ENCODE data around the gene SGPL1. TPM values are rescaled to one million over a fixed set of nuclear protein-coding genes. Genes with fewer than 3 reads are reported as not detected.

The SGPL1 gene
- total and polyA plus RNA-seq, 2 experiments from 2014 or later = 12.0 to 42.7 TPM

DNA sequence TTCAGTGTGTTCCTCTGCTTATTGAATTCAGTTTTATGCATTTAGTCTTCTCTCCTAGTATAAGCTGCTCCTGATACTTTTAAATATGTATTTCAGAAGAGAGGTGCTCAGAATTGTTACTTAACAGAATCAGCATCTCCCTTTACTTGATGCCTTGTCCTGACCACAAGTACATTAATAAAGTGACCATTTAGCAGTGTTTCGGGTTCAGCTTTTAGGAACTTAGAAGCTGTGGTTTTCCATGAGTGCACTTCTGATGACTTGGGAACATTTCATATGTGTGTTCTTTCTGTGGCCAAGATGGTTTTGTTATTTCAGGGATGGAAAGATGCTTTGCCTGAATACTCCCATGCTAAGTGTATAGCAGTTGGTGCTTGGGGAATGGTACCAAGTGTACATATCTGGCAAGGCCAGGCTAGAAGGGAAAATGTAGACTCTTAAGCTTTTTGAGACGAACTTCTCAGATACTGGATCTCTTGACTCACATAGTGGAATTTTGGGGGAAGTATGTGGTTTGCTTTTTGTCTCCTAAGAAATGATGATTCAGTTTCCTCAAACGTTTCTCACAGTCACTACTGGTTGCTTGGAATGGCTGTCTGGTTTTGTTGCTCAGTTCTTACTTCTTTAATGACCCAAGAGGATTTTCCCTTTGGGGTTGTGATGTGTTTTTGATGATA, 17.2 kb downstream of the SGPL1 start:
- Histone ChIP-seq H3K27me3 (ENCODE audit: insufficient read depth) (no peaks in the 10 kb centered on the region), H4K20me1 (replicated peaks; ENCODE audit: insufficient read depth) (peaks cover 23% of the 10 kb centered on the region), H3K9me2 (ENCODE audit: insufficient read depth) (no peaks in the 10 kb centered on the region), H3K4me3 (no peak overlapping the region), H3K4me1 (ENCODE audit: insufficient read depth) (no peaks in the 10 kb centered on the region), H2AFZ (no peak overlapping the region), H3K4me2 (no peak overlapping the region), H3K36me3 (ENCODE audit: insufficient read depth) (peaks cover 6% of the 10 kb centered on the region; the same call in 1 of the 2 replicates), H3F3A (replicated peaks; ENCODE audit: low read depth) (no peaks in the 10 kb centered on the region), H3K79me2 (replicated peaks; ENCODE audit: insufficient read depth) (peaks cover 89% of the 10 kb centered on the region), H3K27ac (ENCODE audit: low read depth) (no peak overlapping the region)
- H3K36me3 Mint-ChIP-seq (ENCODE audit: low read depth) = peaks cover 21% of the 10 kb centered on the region
- no peak overlapping the region for H3K4me3 Mint-ChIP-seq
- DNase-seq (ENCODE audit: low spot score) = no peak
- H3K9me3 Mint-ChIP-seq = no peaks in the 10 kb centered on the region; the same call in 2 of the 3 replicates
- no peak overlapping the region for H3K27ac Mint-ChIP-seq
- no peaks in the 10 kb centered on the region for H3K27me3 Mint-ChIP-seq (ENCODE audit: insufficient read depth, low read depth, poor library complexity)
- TF ChIP-seq, protein P1, sequence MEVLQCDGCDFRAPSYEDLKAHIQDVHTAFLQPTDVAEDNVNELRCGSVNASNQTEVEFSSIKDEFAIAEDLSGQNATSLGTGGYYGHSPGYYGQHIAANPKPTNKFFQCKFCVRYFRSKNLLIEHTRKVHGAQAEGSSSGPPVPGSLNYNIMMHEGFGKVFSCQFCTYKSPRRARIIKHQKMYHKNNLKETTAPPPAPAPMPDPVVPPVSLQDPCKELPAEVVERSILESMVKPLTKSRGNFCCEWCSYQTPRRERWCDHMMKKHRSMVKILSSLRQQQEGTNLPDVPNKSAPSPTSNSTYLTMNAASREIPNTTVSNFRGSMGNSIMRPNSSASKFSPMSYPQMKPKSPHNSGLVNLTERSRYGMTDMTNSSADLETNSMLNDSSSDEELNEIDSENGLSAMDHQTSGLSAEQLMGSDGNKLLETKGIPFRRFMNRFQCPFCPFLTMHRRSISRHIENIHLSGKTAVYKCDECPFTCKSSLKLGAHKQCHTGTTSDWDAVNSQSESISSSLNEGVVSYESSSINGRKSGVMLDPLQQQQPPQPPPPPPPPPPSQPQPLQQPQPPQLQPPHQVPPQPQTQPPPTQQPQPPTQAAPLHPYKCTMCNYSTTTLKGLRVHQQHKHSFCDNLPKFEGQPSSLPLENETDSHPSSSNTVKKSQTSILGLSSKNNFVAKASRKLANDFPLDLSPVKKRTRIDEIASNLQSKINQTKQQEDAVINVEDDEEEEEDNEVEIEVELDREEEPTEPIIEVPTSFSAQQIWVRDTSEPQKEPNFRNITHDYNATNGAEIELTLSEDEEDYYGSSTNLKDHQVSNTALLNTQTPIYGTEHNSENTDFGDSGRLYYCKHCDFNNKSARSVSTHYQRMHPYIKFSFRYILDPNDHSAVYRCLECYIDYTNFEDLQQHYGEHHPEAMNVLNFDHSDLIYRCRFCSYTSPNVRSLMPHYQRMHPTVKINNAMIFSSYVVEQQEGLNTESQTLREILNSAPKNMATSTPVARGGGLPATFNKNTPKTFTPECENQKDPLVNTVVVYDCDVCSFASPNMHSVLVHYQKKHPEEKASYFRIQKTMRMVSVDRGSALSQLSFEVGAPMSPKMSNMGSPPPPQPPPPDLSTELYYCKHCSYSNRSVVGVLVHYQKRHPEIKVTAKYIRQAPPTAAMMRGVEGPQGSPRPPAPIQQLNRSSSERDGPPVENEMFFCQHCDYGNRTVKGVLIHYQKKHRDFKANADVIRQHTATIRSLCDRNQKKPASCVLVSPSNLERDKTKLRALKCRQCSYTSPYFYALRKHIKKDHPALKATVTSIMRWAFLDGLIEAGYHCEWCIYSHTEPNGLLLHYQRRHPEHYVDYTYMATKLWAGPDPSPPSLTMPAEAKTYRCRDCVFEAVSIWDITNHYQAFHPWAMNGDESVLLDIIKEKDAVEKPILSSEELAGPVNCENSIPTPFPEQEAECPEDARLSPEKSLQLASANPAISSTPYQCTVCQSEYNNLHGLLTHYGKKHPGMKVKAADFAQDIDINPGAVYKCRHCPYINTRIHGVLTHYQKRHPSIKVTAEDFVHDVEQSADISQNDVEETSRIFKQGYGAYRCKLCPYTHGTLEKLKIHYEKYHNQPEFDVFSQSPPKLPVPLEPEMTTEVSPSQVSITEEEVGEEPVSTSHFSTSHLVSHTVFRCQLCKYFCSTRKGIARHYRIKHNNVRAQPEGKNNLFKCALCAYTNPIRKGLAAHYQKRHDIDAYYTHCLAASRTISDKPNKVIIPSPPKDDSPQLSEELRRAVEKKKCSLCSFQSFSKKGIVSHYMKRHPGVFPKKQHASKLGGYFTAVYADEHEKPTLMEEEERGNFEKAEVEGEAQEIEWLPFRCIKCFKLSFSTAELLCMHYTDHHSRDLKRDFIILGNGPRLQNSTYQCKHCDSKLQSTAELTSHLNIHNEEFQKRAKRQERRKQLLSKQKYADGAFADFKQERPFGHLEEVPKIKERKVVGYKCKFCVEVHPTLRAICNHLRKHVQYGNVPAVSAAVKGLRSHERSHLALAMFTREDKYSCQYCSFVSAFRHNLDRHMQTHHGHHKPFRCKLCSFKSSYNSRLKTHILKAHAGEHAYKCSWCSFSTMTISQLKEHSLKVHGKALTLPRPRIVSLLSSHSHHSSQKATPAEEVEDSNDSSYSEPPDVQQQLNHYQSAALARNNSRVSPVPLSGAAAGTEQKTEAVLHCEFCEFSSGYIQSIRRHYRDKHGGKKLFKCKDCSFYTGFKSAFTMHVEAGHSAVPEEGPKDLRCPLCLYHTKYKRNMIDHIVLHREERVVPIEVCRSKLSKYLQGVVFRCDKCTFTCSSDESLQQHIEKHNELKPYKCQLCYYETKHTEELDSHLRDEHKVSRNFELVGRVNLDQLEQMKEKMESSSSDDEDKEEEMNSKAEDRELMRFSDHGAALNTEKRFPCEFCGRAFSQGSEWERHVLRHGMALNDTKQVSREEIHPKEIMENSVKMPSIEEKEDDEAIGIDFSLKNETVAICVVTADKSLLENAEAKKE (CRISPR knock-in tag; IDR thresholded peaks at IDR 0.05) = no peak
- TF ChIP-seq EZH2 (IDR thresholded peaks at IDR 0.05; ENCODE audit: low read depth, unreplicated experiment) = no peak
- TF ChIP-seq, protein P2, sequence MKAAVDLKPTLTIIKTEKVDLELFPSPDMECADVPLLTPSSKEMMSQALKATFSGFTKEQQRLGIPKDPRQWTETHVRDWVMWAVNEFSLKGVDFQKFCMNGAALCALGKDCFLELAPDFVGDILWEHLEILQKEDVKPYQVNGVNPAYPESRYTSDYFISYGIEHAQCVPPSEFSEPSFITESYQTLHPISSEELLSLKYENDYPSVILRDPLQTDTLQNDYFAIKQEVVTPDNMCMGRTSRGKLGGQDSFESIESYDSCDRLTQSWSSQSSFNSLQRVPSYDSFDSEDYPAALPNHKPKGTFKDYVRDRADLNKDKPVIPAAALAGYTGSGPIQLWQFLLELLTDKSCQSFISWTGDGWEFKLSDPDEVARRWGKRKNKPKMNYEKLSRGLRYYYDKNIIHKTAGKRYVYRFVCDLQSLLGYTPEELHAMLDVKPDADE (IDR thresholded peaks at IDR 0.05) = no peak
- TF ChIP-seq, protein P3, sequence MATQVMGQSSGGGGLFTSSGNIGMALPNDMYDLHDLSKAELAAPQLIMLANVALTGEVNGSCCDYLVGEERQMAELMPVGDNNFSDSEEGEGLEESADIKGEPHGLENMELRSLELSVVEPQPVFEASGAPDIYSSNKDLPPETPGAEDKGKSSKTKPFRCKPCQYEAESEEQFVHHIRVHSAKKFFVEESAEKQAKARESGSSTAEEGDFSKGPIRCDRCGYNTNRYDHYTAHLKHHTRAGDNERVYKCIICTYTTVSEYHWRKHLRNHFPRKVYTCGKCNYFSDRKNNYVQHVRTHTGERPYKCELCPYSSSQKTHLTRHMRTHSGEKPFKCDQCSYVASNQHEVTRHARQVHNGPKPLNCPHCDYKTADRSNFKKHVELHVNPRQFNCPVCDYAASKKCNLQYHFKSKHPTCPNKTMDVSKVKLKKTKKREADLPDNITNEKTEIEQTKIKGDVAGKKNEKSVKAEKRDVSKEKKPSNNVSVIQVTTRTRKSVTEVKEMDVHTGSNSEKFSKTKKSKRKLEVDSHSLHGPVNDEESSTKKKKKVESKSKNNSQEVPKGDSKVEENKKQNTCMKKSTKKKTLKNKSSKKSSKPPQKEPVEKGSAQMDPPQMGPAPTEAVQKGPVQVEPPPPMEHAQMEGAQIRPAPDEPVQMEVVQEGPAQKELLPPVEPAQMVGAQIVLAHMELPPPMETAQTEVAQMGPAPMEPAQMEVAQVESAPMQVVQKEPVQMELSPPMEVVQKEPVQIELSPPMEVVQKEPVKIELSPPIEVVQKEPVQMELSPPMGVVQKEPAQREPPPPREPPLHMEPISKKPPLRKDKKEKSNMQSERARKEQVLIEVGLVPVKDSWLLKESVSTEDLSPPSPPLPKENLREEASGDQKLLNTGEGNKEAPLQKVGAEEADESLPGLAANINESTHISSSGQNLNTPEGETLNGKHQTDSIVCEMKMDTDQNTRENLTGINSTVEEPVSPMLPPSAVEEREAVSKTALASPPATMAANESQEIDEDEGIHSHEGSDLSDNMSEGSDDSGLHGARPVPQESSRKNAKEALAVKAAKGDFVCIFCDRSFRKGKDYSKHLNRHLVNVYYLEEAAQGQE (IDR thresholded peaks at IDR 0.05; ENCODE audit: unreplicated experiment) = no peak
- TF ChIP-seq ZNF114 (CRISPR knock-in tag; IDR thresholded peaks at IDR 0.05) = no peak
- TF ChIP-seq CREB1 (CRISPR knock-in tag; IDR thresholded peaks at IDR 0.05; ENCODE audit: low read depth) = no peak
- TF ChIP-seq, protein P4, sequence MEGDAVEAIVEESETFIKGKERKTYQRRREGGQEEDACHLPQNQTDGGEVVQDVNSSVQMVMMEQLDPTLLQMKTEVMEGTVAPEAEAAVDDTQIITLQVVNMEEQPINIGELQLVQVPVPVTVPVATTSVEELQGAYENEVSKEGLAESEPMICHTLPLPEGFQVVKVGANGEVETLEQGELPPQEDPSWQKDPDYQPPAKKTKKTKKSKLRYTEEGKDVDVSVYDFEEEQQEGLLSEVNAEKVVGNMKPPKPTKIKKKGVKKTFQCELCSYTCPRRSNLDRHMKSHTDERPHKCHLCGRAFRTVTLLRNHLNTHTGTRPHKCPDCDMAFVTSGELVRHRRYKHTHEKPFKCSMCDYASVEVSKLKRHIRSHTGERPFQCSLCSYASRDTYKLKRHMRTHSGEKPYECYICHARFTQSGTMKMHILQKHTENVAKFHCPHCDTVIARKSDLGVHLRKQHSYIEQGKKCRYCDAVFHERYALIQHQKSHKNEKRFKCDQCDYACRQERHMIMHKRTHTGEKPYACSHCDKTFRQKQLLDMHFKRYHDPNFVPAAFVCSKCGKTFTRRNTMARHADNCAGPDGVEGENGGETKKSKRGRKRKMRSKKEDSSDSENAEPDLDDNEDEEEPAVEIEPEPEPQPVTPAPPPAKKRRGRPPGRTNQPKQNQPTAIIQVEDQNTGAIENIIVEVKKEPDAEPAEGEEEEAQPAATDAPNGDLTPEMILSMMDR (conservative IDR thresholded peaks at IDR 0.05; ENCODE audit: low read depth in 2 of 2) = no peak
- no peak for TF ChIP-seq ZNF331 (CRISPR knock-in tag; IDR thresholded peaks at IDR 0.05; ENCODE audit: low read depth)
- ATAC-seq = no peak
- no peaks in the 10 kb centered on the region; the same call in 2 of the 3 replicates for H3K4me1 Mint-ChIP-seq

Measured in GM23338 (cell line).